Fibroblast of mammary gland (primary cell): ENCODE data around the gene WLS.
A peak's percentile ranks its signal among the peaks of the same experiment; 100 is the strongest.

Source experiments
- DNase-seq: peaks from one replicate; pipeline ENCODE4 v3.0.0-alpha.2; 2010; ENCODE audit warnings: low read depth
- H3K4me3 ChIP-seq: 2 replicates; pipeline ENCODE4 v1.5.1; 2011; ENCODE audit warnings: low read depth, mild to moderate bottlenecking, low read length, moderate library complexity; ENCODE audit not compliant: control insufficient read depth
- TF ChIP-seq, protein P1 (sequence below): conservative IDR thresholded peaks from 2 replicates; pipeline ENCODE4 v1.5.1; 2011; ENCODE audit warnings: low read depth, low read length, inconsistent platforms; ENCODE audit not compliant: control insufficient read depth, insufficient read depth

Gene WLS

DNA sequence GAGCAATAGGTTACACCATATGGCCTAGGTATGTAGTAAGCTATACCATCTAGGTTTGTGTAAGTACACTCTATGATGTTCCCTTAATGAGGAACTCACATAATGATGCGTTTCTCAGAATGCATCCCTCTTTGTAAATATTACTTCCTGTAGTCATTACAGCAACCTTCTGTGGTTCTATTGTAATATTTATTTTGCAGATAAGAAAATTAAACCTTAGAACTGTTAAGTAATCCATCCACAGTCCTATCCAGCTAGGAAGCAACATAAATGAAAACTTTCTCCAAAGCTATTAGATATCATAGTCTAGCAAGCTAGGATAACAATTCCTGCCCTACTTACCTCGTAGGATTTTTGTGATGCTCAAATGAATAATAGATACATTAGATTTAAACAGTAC lies 88.7 kb downstream of the WLS start:
- TF ChIP-seq, protein P1, sequence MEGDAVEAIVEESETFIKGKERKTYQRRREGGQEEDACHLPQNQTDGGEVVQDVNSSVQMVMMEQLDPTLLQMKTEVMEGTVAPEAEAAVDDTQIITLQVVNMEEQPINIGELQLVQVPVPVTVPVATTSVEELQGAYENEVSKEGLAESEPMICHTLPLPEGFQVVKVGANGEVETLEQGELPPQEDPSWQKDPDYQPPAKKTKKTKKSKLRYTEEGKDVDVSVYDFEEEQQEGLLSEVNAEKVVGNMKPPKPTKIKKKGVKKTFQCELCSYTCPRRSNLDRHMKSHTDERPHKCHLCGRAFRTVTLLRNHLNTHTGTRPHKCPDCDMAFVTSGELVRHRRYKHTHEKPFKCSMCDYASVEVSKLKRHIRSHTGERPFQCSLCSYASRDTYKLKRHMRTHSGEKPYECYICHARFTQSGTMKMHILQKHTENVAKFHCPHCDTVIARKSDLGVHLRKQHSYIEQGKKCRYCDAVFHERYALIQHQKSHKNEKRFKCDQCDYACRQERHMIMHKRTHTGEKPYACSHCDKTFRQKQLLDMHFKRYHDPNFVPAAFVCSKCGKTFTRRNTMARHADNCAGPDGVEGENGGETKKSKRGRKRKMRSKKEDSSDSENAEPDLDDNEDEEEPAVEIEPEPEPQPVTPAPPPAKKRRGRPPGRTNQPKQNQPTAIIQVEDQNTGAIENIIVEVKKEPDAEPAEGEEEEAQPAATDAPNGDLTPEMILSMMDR: no peak
- DNase-seq: no peak
- H3K4me3 ChIP-seq: no peak overlapping the region

DNA sequence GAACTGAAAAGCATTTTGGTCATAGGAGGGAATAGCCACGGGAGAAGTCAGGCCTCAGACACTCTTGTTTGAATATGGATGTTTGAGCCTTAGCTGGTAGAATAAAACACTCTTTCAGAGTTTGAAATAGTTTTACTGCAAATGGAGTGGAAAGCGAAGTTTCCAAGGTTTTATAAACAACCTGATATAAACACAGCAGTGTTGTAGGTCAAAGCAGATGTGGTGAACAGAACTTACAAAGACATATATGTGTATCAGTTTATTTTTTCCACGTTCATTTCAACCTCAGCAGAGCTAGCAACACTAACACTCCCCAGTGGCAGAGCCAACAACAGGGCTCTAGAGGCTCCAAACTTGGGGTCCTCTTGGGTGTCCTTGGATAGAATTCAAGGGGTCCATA lies 89.9 kb downstream of the WLS start:
- TF ChIP-seq, protein P1: no peak
- no peak for DNase-seq
- H3K4me3 ChIP-seq: no peak overlapping the region

DNA sequence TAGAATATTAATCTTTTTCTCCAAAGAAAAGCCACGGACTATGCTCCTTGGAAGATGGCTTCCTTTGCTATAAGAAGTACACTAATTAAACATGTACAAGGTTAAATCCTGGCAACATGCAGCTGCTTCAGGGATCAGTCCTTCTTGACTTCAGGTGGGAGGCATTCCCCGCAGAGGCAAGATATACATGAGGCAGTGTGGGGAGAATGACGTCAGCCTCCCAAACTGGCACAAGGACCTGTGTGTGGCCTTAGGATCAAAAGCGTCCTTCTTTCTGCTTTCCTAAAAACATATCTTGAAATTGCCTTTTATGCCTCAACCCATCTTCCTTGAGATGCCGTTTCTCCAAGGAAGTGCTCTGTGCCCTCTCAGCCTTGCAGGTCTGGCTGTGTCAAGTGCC lies 90.3 kb downstream of the WLS start:
- no peak overlapping the region for H3K4me3 ChIP-seq
- no peak for DNase-seq
- TF ChIP-seq, protein P1: no peak

DNA sequence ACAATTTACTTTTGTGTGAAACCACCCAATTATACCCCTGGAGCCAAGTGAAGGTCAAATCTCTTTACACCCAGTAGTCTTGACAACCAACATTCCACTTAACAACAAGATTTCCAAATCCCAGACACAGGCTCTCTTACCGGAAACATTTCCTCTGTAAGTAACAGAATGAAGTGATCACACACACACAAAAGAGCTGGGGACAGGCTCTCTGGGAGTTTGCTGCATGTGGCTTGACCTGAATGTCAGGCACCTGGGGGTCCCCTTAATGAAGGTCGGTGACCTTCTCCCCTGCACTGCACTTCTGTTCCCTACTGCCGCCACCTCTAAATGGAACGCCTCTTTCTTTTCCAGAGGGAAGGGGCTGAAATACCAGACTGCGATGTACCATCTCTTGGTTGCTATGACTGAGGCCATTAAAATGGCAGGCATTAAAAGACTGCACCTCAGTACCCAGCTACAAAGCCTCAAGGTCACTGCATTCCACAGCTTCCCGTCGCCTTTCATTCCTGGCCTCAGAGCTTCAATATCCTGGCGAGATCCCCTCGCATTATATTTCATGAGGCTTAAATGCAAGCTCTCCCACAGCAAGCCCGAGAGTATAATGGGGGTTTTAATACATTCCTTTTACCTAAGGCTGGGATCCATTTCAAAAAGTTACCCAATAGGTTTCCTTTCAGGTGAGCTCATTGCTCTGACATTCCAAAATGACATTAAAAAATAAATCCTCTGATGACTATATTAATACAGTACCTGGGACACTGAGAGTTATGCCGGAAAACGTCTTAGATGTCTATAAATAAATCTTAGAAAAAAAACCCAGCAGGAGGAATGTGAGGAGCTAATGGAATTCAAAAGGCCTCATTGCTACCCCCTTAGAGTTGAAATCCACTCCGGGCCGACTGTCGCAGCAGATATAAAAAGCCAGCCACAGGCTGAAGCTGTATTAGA lies 91.0 kb downstream of the WLS start:
- TF ChIP-seq, protein P1: no peak
- H3K4me3 ChIP-seq: no peak overlapping the region
- DNase-seq: no peak

DNA sequence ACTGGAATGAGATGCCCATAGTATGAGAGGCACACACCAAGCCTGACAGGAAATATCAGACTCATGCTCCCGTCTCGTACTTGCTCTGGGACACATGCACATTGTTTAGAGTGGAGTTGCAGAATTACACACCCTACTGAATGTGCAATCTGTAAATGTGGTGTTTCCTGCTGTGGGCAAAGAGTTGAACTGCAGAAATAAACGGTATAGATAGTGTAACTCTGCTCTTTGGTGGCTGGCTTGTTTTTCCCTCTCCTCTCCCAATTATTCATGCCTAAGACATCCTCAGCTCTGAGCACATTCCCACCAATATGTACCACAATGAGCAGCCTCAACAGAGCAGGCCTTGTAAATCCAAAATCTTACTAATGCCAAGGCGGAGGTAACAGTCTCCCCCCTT lies 91.8 kb downstream of the WLS start:
- no peak for DNase-seq
- H3K4me3 ChIP-seq: no peak overlapping the region
- TF ChIP-seq, protein P1: no peak

DNA sequence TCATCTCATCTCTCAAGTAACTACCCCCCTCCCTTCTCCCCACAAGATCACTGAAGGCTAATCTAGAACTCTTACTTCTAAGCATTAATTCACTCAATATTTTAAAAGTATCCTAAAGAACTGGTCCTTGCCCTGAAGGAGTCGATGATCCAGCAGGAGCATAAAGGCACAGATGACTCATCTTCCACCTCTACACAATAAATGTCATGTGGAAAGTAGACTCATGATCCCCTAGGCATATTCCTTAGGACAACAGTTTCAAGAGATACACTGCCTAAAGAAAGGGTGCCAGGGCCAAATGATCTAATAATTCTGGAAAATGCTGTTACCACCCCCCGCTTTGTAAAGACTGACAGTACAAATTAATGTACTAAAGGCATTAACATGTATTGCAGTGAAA lies 96.1 kb downstream of the WLS start:
- TF ChIP-seq, protein P1: no peak
- DNase-seq: peak; percentile 33

More for the DNA sequence above, 96.1 kb downstream of the WLS start:
- H3K4me3 ChIP-seq: no peak overlapping the region
